Neural cell (in vitro differentiated cells): ENCODE results near the gene CMTM5.

Source experiments
- CTCF ChIP-seq: fragments of 450-650 bp; IDR thresholded peaks from 2 replicates; pipeline ENCODE4 v1.5.1; 2014; ENCODE audit warnings: antibody characterized with exemption, mild to moderate bottlenecking, moderate library complexity; ENCODE audit not compliant: poor library complexity, severe bottlenecking
- EP300 ChIP-seq: fragments of 450-650 bp; conservative IDR thresholded peaks from 2 replicates; pipeline ENCODE4 v1.6.1; 2014; ENCODE audit warnings: antibody characterized with exemption, mild to moderate bottlenecking, moderate library complexity; ENCODE audit not compliant: poor library complexity, severe bottlenecking
- EZH2 ChIP-seq: fragments of 200-600, 300-800 bp; shearing (Covaris generic), sonication (generic); IDR thresholded peaks from 2 replicates; pipeline ENCODE4 v1.6.1; 2014; ENCODE audit warnings: antibody characterized with exemption, low read length, borderline replicate concordance, mild to moderate bottlenecking; ENCODE audit not compliant: insufficient read depth, poor library complexity, severe bottlenecking
- MXI1 ChIP-seq: fragments of 450-650 bp; conservative IDR thresholded peaks from 2 replicates; pipeline ENCODE4 v1.6.1; 2014; ENCODE audit warnings: antibody characterized with exemption, mild to moderate bottlenecking; ENCODE audit not compliant: poor library complexity, severe bottlenecking
- POLR2AphosphoS5 ChIP-seq: IDR thresholded peaks from 2 replicates; pipeline ENCODE4 v1.6.1; 2012
- RAD21 ChIP-seq: fragments of 450-650 bp; conservative IDR thresholded peaks from 2 replicates; pipeline ENCODE4 v1.6.1; 2014; ENCODE audit warnings: antibody characterized with exemption, mild to moderate bottlenecking, moderate library complexity
- REST ChIP-seq: IDR thresholded peaks from 2 replicates; pipeline ENCODE4 v1.6.1; 2012; ENCODE audit warnings: borderline replicate concordance
- TAF1 ChIP-seq: IDR thresholded peaks from 2 replicates; pipeline ENCODE4 v1.6.1; 2012; ENCODE audit warnings: low read depth

DNA sequence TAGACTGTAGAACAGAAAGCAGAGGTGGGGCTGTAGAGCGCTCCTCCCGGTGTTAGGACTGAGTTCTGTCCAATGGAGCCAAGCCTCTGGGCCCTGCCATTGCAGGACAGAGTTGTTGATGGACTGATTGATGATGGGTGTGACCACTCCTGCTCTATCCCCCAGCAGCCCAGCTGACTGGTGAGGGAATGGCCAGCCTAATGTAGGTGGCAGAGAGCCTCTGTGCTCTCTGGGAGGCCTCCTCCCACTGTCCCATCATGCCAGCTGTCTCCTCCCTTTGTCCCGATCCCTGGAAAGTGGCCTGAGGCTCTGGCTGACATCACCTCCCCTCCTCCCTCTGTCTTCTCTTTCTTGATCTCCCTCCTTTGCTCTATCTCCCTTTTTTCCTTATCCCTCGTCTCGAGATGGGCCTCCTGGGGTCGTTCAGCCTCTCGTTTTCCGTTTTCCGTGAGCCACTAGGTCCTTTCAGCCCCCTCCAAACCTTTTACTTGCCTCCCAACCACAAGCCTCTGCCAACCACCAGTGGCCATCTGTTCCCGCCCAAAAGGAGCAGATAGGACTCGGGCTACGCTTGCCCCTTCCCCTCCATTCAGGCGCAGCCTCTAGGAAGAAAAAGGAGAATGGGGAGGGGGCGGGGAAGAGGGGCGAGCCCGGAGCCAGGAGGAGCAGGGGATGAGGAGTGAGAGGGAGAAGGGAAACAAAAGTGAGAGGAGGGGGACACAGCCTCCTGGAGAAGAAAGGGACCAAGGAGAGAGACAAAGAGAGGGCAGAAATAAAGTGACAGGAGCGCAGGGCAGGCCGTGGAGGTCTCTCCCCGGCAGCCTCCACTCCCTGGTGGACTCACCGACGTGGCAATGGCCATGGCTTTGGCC is 12.4 kb upstream of the CMTM5 start:
- TF ChIP-seq CTCF: no peak
- no peak for TF ChIP-seq EZH2
- no peak for TF ChIP-seq REST
- no peak for TF ChIP-seq EP300
- TF ChIP-seq POLR2AphosphoS5: no peak
- no peak for TF ChIP-seq TAF1
- no peak for TF ChIP-seq RAD21
- TF ChIP-seq MXI1: no peak
